ENCODE data around the gene NOMO2.
"Not testable (repeated sequence)": the region's sequence is repeated elsewhere in the genome, so short reads cannot be mapped to it uniquely, and the experiment has no call there.

NOMO2 gene

GRCh38 chr16:18518536-18519283 lies 43.2 kb downstream of the NOMO2 start:
- DNase-seq: not testable (repeated sequence)

- DNase-seq: not testable (repeated sequence)
These were observed 63.5 kb downstream of the NOMO2 start for GRCh38 chr16:18498430-18498829.

GRCh38 chr16:18497032-18497431 lies 64.9 kb downstream of the NOMO2 start:
- not testable (repeated sequence) for DNase-seq

GRCh38 chr16:18492118-18492897 lies 69.6 kb downstream of the NOMO2 start:
- DNase-seq: not testable (repeated sequence)

- not testable (repeated sequence) for DNase-seq
These were observed 125.9 kb downstream of the NOMO2 start for GRCh38 chr16:18436025-18436424.

GRCh38 chr16:18415827-18416226 lies 146.1 kb downstream of the NOMO2 start:
- DNase-seq: not testable (repeated sequence)

- DNase-seq: not testable (repeated sequence)
These were observed 152.2 kb downstream of the NOMO2 start for GRCh38 chr16:18409532-18410293.

- DNase-seq: not testable (repeated sequence)
These were observed 159.8 kb downstream of the NOMO2 start for GRCh38 chr16:18401851-18402657.

- DNase-seq: not testable (repeated sequence)
These were observed 160.7 kb downstream of the NOMO2 start for GRCh38 chr16:18401159-18401558.

- DNase-seq: not testable (repeated sequence)
These were observed 167.5 kb downstream of the NOMO2 start for GRCh38 chr16:18394363-18394762.

- not testable (repeated sequence) for DNase-seq
These were observed 174.1 kb downstream of the NOMO2 start for GRCh38 chr16:18387767-18388166.

- DNase-seq: not testable (repeated sequence)
These were observed 175.4 kb downstream of the NOMO2 start for GRCh38 chr16:18386517-18386916.

- DNase-seq: not testable (repeated sequence)
These were observed 176.6 kb downstream of the NOMO2 start for GRCh38 chr16:18385285-18385684.

GRCh38 chr16:18384869-18385268 lies 177.0 kb downstream of the NOMO2 start:
- not testable (repeated sequence) for DNase-seq

GRCh38 chr16:18384098-18384636 lies 177.7 kb downstream of the NOMO2 start:
- not testable (repeated sequence) for DNase-seq

- DNase-seq: not testable (repeated sequence)
These were observed 179.2 kb downstream of the NOMO2 start for GRCh38 chr16:18382696-18383095.
